HepG2 (cell line): ENCODE measurements around the gene PSPH. TPM values are rescaled to one million over a fixed set of nuclear protein-coding genes. Genes with fewer than 3 reads are reported as not detected.
A peak's percentile ranks its signal among the peaks of the same experiment; 100 is the strongest.

ENCODE experiments used
- CEBPB ChIP-seq: IDR thresholded peaks from 2 replicates; pipeline ENCODE4 v1.6.1; 2011; ENCODE audit warnings: low read depth, low read length, improper control_type of control experiment, borderline replicate concordance
- GRHL1 ChIP-seq: sonication (generic); formaldehyde crosslinking; conservative IDR thresholded peaks from 2 replicates; pipeline ENCODE4 v1.8.0; 2022; ENCODE audit warnings: missing genetic modification reagents
- HNRNPL ChIP-seq: fragments of 200-400 bp; formaldehyde crosslinking; IDR thresholded peaks from 2 replicates; pipeline ENCODE4 v1.6.1; 2017; ENCODE audit warnings: mild to moderate bottlenecking, low read depth, low read length
- NRL ChIP-seq: sonication (generic); formaldehyde crosslinking; IDR thresholded peaks from 2 replicates; pipeline ENCODE4 v1.5.0; 2020; ENCODE audit warnings: missing genetic modification reagents, mild to moderate bottlenecking, moderate library complexity, borderline replicate concordance
- PRMT3 ChIP-seq: sonication (generic); formaldehyde crosslinking; IDR thresholded peaks from 2 replicates; pipeline ENCODE4 v1.8.1; 2022; ENCODE audit warnings: low read depth, mild to moderate bottlenecking, moderate library complexity, missing genetic modification reagents, borderline replicate concordance
- PTBP1 ChIP-seq: fragments of 200-400 bp; formaldehyde crosslinking; IDR thresholded peaks from 2 replicates; pipeline ENCODE4 v1.6.1; 2018; ENCODE audit warnings: low read length, low read depth; ENCODE audit not compliant: poor library complexity, severe bottlenecking
- SP2 ChIP-seq: sonication (generic); formaldehyde crosslinking; IDR thresholded peaks from 2 replicates; pipeline ENCODE4 v1.5.1; 2020; ENCODE audit warnings: mild to moderate bottlenecking, missing genetic modification reagents
- SRSF4 ChIP-seq: fragments of 200-400 bp; formaldehyde crosslinking; IDR thresholded peaks from one replicate; pipeline ENCODE4 v1.6.1; 2018; ENCODE audit warnings: mild to moderate bottlenecking, low read depth, low read length, moderate library complexity; ENCODE audit not compliant: poor library complexity, severe bottlenecking
- TP53 ChIP-seq: sonication (generic); formaldehyde crosslinking; conservative IDR thresholded peaks from 2 replicates; pipeline ENCODE4 v1.4.0; 2020; ENCODE audit warnings: missing genetic modification reagents
- ZKSCAN5 ChIP-seq: sonication (generic); formaldehyde crosslinking; IDR thresholded peaks from 2 replicates; pipeline ENCODE4 v1.5.1; 2020; ENCODE audit warnings: mild to moderate bottlenecking, missing genetic modification reagents
- ZNF160 ChIP-seq: sonication (generic); formaldehyde crosslinking; IDR thresholded peaks from 2 replicates; pipeline ENCODE4 v1.8.0; 2022; ENCODE audit warnings: mild to moderate bottlenecking, inconsistent platforms, missing genetic modification reagents
- ZNF678 ChIP-seq: sonication (generic); formaldehyde crosslinking; IDR thresholded peaks from 2 replicates; pipeline ENCODE4 v1.4.0; 2020; ENCODE audit warnings: mild to moderate bottlenecking, missing genetic modification reagents
- polyA plus RNA-seq, 8 experiments: library from polyadenylated mRNA; depleted of rRNA in 3 of 8; stranded (reverse) in 7 of 8; unstranded in 1 of 8; fragments of >200 nt; fragmentation: Illumina TruSeq in 4 of 8; extraction: Trizol in 4 of 8; gene quantifications; 2 replicates each; pipeline versions ENCODE4 v1.2.1 to v1.2.3, GENCODE V29; 2011 to 2016; ENCODE audit warnings: low read depth in 4 of 8, missing spikeins in 1 of 8, mixed read lengths in 1 of 8; ENCODE audit not compliant: insufficient read depth in 1 of 8
- total RNA-seq, 5 experiments: library from RNA; depleted of rRNA; stranded (reverse); fragments of >200 nt; fragmentation: Illumina TruSeq; extraction: Trizol; gene quantifications; 2 replicates each; pipeline ENCODE4 v1.2.3, GENCODE V29; 2016; ENCODE audit warnings: low read depth in 1 of 5
- TF ChIP-seq, protein P1 (sequence below): sonication (generic); formaldehyde crosslinking; IDR thresholded peaks from 2 replicates; pipeline ENCODE4 v1.4.0; 2020; ENCODE audit warnings: missing genetic modification reagents
- TF ChIP-seq, protein P2 (sequence below): sonication (generic); formaldehyde crosslinking; IDR thresholded peaks from 2 replicates; pipeline ENCODE4 v1.4.0; 2020; ENCODE audit warnings: low read depth, missing genetic modification reagents
- TF ChIP-seq, protein P3 (sequence below): sonication (generic); formaldehyde crosslinking; IDR thresholded peaks from 2 replicates; pipeline ENCODE4 v1.5.1; 2020; ENCODE audit warnings: mild to moderate bottlenecking, missing genetic modification reagents, moderate library complexity

PSPH gene
- total and polyA plus RNA-seq, 2 of the 13 experiments (the other 11 are each of a cell fraction or from before 2014, with no cell fraction given), result 85.5 to 124 TPM

GRCh38 chr7:56009695-56010094, 41.5 kb downstream of the PSPH start (continued):
- TF ChIP-seq SP2, result no peak
- peak; percentile 52 for TF ChIP-seq CEBPB
- TF ChIP-seq, protein P1, sequence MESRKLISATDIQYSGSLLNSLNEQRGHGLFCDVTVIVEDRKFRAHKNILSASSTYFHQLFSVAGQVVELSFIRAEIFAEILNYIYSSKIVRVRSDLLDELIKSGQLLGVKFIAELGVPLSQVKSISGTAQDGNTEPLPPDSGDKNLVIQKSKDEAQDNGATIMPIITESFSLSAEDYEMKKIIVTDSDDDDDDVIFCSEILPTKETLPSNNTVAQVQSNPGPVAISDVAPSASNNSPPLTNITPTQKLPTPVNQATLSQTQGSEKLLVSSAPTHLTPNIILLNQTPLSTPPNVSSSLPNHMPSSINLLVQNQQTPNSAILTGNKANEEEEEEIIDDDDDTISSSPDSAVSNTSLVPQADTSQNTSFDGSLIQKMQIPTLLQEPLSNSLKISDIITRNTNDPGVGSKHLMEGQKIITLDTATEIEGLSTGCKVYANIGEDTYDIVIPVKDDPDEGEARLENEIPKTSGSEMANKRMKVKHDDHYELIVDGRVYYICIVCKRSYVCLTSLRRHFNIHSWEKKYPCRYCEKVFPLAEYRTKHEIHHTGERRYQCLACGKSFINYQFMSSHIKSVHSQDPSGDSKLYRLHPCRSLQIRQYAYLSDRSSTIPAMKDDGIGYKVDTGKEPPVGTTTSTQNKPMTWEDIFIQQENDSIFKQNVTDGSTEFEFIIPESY, result peak; percentile 64; the same call in 1 of the 2 replicates
- no peak for TF ChIP-seq PTBP1
- 0 out of 2 replicates have a peak, but pooled peaks have one; percentile 30 for TF ChIP-seq TP53 (CRISPR knock-in tag)
- no peak for TF ChIP-seq PRMT3
- TF ChIP-seq NRL (CRISPR knock-in tag), result no peak
- no peak for TF ChIP-seq ZKSCAN5 (CRISPR knock-in tag)
- TF ChIP-seq ZNF678 (CRISPR knock-in tag), result no peak
- no peak for TF ChIP-seq ZNF160 (CRISPR knock-in tag)
- TF ChIP-seq HNRNPL, result peak; percentile 95
- TF ChIP-seq, protein P2, sequence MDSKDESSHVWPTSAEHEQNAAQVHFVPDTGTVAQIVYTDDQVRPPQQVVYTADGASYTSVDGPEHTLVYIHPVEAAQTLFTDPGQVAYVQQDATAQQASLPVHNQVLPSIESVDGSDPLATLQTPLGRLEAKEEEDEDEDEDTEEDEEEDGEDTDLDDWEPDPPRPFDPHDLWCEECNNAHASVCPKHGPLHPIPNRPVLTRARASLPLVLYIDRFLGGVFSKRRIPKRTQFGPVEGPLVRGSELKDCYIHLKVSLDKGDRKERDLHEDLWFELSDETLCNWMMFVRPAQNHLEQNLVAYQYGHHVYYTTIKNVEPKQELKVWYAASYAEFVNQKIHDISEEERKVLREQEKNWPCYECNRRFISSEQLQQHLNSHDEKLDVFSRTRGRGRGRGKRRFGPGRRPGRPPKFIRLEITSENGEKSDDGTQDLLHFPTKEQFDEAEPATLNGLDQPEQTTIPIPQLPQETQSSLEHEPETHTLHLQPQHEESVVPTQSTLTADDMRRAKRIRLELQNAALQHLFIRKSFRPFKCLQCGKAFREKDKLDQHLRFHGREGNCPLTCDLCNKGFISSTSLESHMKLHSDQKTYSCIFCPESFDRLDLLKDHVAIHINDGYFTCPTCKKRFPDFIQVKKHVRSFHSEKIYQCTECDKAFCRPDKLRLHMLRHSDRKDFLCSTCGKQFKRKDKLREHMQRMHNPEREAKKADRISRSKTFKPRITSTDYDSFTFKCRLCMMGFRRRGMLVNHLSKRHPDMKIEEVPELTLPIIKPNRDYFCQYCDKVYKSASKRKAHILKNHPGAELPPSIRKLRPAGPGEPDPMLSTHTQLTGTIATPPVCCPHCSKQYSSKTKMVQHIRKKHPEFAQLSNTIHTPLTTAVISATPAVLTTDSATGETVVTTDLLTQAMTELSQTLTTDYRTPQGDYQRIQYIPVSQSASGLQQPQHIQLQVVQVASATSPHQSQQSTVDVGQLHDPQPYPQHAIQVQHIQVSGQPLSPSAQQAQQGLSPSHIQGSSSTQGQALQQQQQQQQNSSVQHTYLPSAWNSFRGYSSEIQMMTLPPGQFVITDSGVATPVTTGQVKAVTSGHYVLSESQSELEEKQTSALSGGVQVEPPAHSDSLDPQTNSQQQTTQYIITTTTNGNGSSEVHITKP (CRISPR knock-in tag), result no peak
- no peak for TF ChIP-seq GRHL1 (CRISPR knock-in tag)
- TF ChIP-seq, protein P3, sequence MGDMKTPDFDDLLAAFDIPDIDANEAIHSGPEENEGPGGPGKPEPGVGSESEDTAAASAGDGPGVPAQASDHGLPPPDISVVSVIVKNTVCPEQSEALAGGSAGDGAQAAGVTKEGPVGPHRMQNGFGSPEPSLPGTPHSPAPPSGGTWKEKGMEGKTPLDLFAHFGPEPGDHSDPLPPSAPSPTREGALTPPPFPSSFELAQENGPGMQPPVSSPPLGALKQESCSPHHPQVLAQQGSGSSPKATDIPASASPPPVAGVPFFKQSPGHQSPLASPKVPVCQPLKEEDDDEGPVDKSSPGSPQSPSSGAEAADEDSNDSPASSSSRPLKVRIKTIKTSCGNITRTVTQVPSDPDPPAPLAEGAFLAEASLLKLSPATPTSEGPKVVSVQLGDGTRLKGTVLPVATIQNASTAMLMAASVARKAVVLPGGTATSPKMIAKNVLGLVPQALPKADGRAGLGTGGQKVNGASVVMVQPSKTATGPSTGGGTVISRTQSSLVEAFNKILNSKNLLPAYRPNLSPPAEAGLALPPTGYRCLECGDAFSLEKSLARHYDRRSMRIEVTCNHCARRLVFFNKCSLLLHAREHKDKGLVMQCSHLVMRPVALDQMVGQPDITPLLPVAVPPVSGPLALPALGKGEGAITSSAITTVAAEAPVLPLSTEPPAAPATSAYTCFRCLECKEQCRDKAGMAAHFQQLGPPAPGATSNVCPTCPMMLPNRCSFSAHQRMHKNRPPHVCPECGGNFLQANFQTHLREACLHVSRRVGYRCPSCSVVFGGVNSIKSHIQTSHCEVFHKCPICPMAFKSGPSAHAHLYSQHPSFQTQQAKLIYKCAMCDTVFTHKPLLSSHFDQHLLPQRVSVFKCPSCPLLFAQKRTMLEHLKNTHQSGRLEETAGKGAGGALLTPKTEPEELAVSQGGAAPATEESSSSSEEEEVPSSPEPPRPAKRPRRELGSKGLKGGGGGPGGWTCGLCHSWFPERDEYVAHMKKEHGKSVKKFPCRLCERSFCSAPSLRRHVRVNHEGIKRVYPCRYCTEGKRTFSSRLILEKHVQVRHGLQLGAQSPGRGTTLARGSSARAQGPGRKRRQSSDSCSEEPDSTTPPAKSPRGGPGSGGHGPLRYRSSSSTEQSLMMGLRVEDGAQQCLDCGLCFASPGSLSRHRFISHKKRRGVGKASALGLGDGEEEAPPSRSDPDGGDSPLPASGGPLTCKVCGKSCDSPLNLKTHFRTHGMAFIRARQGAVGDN (CRISPR knock-in tag), result peak; percentile 70
- TF ChIP-seq SRSF4, result no peak
